ENCODE data around the gene AOX1. TPM values are rescaled to one million over a fixed set of nuclear protein-coding genes. Genes with fewer than 3 reads are reported as not detected.

The AOX1 gene
- total RNA-seq, 1 experiment from 2014 or later: 3.5 TPM

DNA sequence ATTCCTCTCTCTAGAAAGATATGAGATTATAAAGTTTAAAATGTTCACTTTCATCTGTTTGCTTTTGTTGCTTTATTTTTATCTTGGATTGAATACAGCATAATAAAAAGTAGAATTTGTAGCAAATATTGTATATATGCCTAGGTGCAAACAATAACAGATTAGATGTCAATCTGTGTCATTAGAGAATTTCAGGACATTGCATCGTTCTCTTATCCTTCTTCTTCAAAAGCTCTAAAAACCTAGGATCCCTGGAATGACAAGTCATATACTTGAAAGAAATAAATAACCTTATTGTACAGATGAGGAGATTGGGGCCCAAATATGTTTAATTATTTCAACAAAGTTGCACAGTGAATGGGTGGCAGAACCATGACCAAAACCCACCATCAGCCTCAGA is 123.1 kb downstream of the AOX1 start:
- H3K27me3 Mint-ChIP-seq (ENCODE audit: low read depth): no peaks in the 10 kb centered on the region
- Histone ChIP-seq H3T11ph (ENCODE audit: low read length) (no peak overlapping the region), H4K5ac (ENCODE audit: insufficient read length, low read depth, low read length) (no peak overlapping the region), H3K79me1 (ENCODE audit: insufficient read depth, low read depth, low read length, poor library complexity, severe bottlenecking) (no peaks in the 10 kb centered on the region), H2AK5ac (ENCODE audit: insufficient read length, low read length) (no peak overlapping the region), H4K8ac (replicated peaks; ENCODE audit: insufficient read length, low read depth, low read length) (no peak overlapping the region), H3K56ac (ENCODE audit: insufficient read length, low read depth, low read length) (no peak overlapping the region), H4K91ac (ENCODE audit: insufficient read length, low read depth, low read length) (no peak overlapping the region), H3K9ac (ENCODE audit: extremely low read depth, insufficient read length, low read length) (no peak overlapping the region), H3K4me2 (ENCODE audit: insufficient read depth, insufficient read length, low read length) (no peak overlapping the region), H3K9me3 (ENCODE audit: control insufficient read depth, low read depth, low read length) (no peaks in the 10 kb centered on the region), H3K4me1 (ENCODE audit: insufficient read depth, low read length) (0 out of 2 replicates have a peak, but pooled peaks cover 2% of the 10 kb centered on the region), H3K23me2 (ENCODE audit: insufficient read length, low read depth, low read length, poor library complexity, severe bottlenecking) (no peaks in the 10 kb centered on the region), H3K79me2 (ENCODE audit: insufficient read depth, low read length) (no peaks in the 10 kb centered on the region), H3K4ac (ENCODE audit: low read depth, low read length) (no peak overlapping the region), H3K14ac (ENCODE audit: insufficient read depth, low read length) (no peak overlapping the region), H4K20me1 (ENCODE audit: control insufficient read depth, insufficient read depth, insufficient read length) (no peaks in the 10 kb centered on the region), H2BK120ac (ENCODE audit: low read depth, low read length, poor library complexity, severe bottlenecking) (no peak overlapping the region), H3K23ac (ENCODE audit: insufficient read length, low read depth, low read length) (no peak overlapping the region), H3K27me3 (ENCODE audit: insufficient read depth, low read length) (no peaks in the 10 kb centered on the region), H3K18ac (ENCODE audit: insufficient read length, low read depth, low read length) (no peak overlapping the region), H2BK5ac (ENCODE audit: insufficient read length, low read length) (no peak overlapping the region), H3K27ac (ENCODE audit: insufficient read length, low read depth, low read length) (no peak overlapping the region), H2BK20ac (ENCODE audit: low read depth, low read length, poor library complexity, severe bottlenecking) (no peak overlapping the region), H2BK15ac (ENCODE audit: low read depth, low read length) (no peak overlapping the region), H2AFZ (ENCODE audit: low read length) (no peak overlapping the region), H2BK12ac (ENCODE audit: insufficient read length, low read depth, low read length) (no peak overlapping the region)
- H3K36me3 Mint-ChIP-seq (ENCODE audit: insufficient read depth in 1 of 3, low read depth in 3 of 3): no peaks in the 10 kb centered on the region
- H3K27ac Mint-ChIP-seq: no peak overlapping the region
- no peak overlapping the region for H3K4me3 Mint-ChIP-seq
- H3K4me1 Mint-ChIP-seq: peaks cover 17 to 26% of the 10 kb centered on the region in 2 experiments
- DNase-seq: no peak
- TF ChIP-seq, protein P1, sequence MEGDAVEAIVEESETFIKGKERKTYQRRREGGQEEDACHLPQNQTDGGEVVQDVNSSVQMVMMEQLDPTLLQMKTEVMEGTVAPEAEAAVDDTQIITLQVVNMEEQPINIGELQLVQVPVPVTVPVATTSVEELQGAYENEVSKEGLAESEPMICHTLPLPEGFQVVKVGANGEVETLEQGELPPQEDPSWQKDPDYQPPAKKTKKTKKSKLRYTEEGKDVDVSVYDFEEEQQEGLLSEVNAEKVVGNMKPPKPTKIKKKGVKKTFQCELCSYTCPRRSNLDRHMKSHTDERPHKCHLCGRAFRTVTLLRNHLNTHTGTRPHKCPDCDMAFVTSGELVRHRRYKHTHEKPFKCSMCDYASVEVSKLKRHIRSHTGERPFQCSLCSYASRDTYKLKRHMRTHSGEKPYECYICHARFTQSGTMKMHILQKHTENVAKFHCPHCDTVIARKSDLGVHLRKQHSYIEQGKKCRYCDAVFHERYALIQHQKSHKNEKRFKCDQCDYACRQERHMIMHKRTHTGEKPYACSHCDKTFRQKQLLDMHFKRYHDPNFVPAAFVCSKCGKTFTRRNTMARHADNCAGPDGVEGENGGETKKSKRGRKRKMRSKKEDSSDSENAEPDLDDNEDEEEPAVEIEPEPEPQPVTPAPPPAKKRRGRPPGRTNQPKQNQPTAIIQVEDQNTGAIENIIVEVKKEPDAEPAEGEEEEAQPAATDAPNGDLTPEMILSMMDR (conservative IDR thresholded peaks at IDR 0.05): no peak
- no CpG with 5 or more reads among the region's 1 CpG for WGBS (ENCODE audit: extremely low coverage, insufficient read length, low lambda C conversion rate)
- H3K9me3 Mint-ChIP-seq: no peaks in the 10 kb centered on the region

Data from H9 (cell line).